ENCODE data around the gene IMPG1.

DNA sequence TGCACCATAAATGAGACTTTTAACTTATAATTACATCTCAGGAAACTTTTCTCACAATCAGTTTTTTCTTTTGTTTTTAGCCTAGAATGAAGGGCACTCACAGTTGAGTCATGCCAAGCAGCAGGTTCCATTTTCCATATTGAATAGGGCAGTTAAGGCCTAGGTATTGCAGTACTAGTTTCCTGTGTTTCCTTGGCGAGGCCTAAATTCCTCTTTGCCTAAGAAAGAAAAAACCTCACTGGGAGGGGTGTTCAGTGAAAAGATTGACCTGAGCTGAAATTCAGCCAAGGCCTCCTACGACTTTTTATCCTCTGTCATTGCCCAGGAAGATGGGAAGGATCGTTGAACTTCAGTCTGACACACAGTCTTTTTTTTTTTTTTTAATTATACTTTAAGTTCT lies 85.5 kb downstream of the IMPG1 start:
- no peak for TF ChIP-seq RARA (CRISPR knock-in tag; IDR thresholded peaks at IDR 0.05)
- TF ChIP-seq HOXA7 (CRISPR knock-in tag; IDR thresholded peaks at IDR 0.05): no peak
- no peak for TF ChIP-seq CHD4 (IDR thresholded peaks at IDR 0.05; ENCODE audit: borderline replicate concordance, low read length)
- TF ChIP-seq MTA1 (CRISPR knock-in tag; IDR thresholded peaks at IDR 0.05; ENCODE audit: borderline replicate concordance): no peak
- TF ChIP-seq ASH2L (IDR thresholded peaks at IDR 0.05; ENCODE audit: insufficient read length, low read depth, low read length): no peak
- TF ChIP-seq EZH2 (conservative IDR thresholded peaks at IDR 0.05; ENCODE audit: low read depth, low read length): no peak
- TF ChIP-seq, protein P1, sequence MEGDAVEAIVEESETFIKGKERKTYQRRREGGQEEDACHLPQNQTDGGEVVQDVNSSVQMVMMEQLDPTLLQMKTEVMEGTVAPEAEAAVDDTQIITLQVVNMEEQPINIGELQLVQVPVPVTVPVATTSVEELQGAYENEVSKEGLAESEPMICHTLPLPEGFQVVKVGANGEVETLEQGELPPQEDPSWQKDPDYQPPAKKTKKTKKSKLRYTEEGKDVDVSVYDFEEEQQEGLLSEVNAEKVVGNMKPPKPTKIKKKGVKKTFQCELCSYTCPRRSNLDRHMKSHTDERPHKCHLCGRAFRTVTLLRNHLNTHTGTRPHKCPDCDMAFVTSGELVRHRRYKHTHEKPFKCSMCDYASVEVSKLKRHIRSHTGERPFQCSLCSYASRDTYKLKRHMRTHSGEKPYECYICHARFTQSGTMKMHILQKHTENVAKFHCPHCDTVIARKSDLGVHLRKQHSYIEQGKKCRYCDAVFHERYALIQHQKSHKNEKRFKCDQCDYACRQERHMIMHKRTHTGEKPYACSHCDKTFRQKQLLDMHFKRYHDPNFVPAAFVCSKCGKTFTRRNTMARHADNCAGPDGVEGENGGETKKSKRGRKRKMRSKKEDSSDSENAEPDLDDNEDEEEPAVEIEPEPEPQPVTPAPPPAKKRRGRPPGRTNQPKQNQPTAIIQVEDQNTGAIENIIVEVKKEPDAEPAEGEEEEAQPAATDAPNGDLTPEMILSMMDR (CRISPR knock-in tag; IDR thresholded peaks at IDR 0.05): no peak
- TF ChIP-seq RFX5 (IDR thresholded peaks at IDR 0.05; ENCODE audit: low read depth, low read length): no peak
- no peak for TF ChIP-seq ADNP (CRISPR knock-in tag; IDR thresholded peaks at IDR 0.05)
- no peak for TF ChIP-seq GTF2F1 (IDR thresholded peaks at IDR 0.05; ENCODE audit: low read length)
